HEK293T (cell line): ENCODE measurements around the gene NDUFAF8.

Source experiments
- CTCF ChIA-PET: fragments of 350-600 bp; formaldehyde crosslinking; extraction: SDS; loops from one replicate; lab custom pipeline; 2021; ENCODE audit warnings: antibody characterized with exemption, inconsistent platforms; lab: Yijun Ruan, JAX
- POLR2A ChIA-PET: fragments of 350-600 bp; formaldehyde crosslinking; extraction: SDS; loops from one replicate; lab custom pipeline; 2020; ENCODE audit warnings: antibody characterized with exemption, inconsistent platforms; lab: Yijun Ruan, JAX
- DNase-seq: peaks from one replicate; pipeline ENCODE4 v3.0.0; 2012; ENCODE audit warnings: mixed read lengths; ENCODE audit errors: extremely low spot score
- ARNT ChIP-seq: fragments of 450-650 bp; IDR thresholded peaks from 2 replicates; pipeline ENCODE4 v1.6.1; 2017; ENCODE audit warnings: mild to moderate bottlenecking
- BHLHE40 ChIP-seq: fragments of 450-650 bp; IDR thresholded peaks from 2 replicates; pipeline ENCODE4 v1.6.1; 2016; ENCODE audit warnings: mild to moderate bottlenecking, moderate library complexity, borderline replicate concordance
- CTBP1 ChIP-seq: fragments of 450-650 bp; IDR thresholded peaks from 2 replicates; pipeline ENCODE4 v1.6.1; 2016; ENCODE audit warnings: borderline replicate concordance
- ELF4 ChIP-seq: fragments of 450-650 bp; IDR thresholded peaks from 2 replicates; pipeline ENCODE4 v1.6.1; 2017; ENCODE audit warnings: antibody characterized with exemption
- FOXA1 ChIP-seq: fragments of 450-650 bp; IDR thresholded peaks from 2 replicates; pipeline ENCODE4 v1.6.1; 2016; ENCODE audit warnings: mild to moderate bottlenecking
- FOXK2 ChIP-seq: fragments of 450-650 bp; IDR thresholded peaks from 2 replicates; pipeline ENCODE4 v1.6.1; 2016; ENCODE audit warnings: mild to moderate bottlenecking
- FOXM1 ChIP-seq: fragments of 450-650 bp; IDR thresholded peaks from 2 replicates; pipeline ENCODE4 v1.6.1; 2017; ENCODE audit warnings: mild to moderate bottlenecking, borderline replicate concordance
- HDGF ChIP-seq: fragments of 450-650 bp; IDR thresholded peaks from 2 replicates; pipeline ENCODE4 v1.6.1; 2017; ENCODE audit warnings: antibody characterized with exemption, borderline replicate concordance
- L3MBTL2 ChIP-seq: fragments of 450-650 bp; conservative IDR thresholded peaks from 2 replicates; pipeline ENCODE4 v1.6.1; 2016; ENCODE audit warnings: mild to moderate bottlenecking
- LEF1 ChIP-seq: fragments of 450-650 bp; IDR thresholded peaks from 2 replicates; pipeline ENCODE4 v1.6.1; 2017; ENCODE audit warnings: mild to moderate bottlenecking, borderline replicate concordance
- NFRKB ChIP-seq: fragments of 450-650 bp; IDR thresholded peaks from 2 replicates; pipeline ENCODE4 v1.6.1; 2016; ENCODE audit warnings: mild to moderate bottlenecking, moderate library complexity
- SP1 ChIP-seq: fragments of 450-650 bp; IDR thresholded peaks from 2 replicates; pipeline ENCODE4 v1.6.1; 2017
- SUZ12 ChIP-seq: fragments of 450-650 bp; IDR thresholded peaks from 2 replicates; pipeline ENCODE4 v1.6.1; 2016; ENCODE audit warnings: mild to moderate bottlenecking
- TARDBP ChIP-seq: fragments of 450-650 bp; IDR thresholded peaks from 2 replicates; pipeline ENCODE4 v1.6.1; 2016
- ZNF384 ChIP-seq: fragments of 450-650 bp; IDR thresholded peaks from 2 replicates; pipeline ENCODE4 v1.6.1; 2016
- TF ChIP-seq, protein P1 (sequence below): fragments of 450-650 bp; IDR thresholded peaks from 2 replicates; pipeline ENCODE4 v1.6.1; 2016

The NDUFAF8 gene

DNA sequence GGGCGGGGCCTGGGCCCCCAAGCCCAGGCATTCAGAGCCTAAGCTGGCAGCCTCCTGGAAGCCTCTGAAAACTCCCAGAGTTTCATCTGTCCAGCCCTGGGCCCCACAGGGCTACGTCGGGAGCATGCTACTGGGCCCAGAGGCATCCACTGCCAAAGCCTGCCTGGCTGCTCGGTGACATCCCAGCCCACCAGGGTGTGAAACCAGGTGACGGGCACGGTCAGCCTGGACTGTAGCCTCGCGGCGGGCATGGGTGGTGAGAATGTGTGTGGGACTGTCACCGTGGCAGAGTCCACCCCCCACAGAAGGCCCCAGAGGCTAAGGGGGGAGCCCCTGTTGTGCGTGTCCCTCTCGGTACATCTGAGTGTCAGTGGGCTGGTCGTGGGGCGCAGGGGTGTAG is 47.5 kb upstream of the NDUFAF8 start:
- ChIA-PET CTCF (no interaction called here), POLR2A (interaction anchor here (0.8 to 1.3 kb wide), 2 partner anchors 47 to 48 kb away, joined by 3 to 4 read pairs; partner anchors contain the start of genes NDUFAF8 and TEPSIN)
- no peak for TF ChIP-seq SUZ12
- TF ChIP-seq SP1, result no peak
- TF ChIP-seq, protein P1, sequence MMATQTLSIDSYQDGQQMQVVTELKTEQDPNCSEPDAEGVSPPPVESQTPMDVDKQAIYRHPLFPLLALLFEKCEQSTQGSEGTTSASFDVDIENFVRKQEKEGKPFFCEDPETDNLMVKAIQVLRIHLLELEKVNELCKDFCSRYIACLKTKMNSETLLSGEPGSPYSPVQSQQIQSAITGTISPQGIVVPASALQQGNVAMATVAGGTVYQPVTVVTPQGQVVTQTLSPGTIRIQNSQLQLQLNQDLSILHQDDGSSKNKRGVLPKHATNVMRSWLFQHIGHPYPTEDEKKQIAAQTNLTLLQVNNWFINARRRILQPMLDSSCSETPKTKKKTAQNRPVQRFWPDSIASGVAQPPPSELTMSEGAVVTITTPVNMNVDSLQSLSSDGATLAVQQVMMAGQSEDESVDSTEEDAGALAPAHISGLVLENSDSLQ, result no peak
- TF ChIP-seq FOXM1, result no peak
- TF ChIP-seq HDGF, result no peak
- TF ChIP-seq FOXK2, result no peak
- TF ChIP-seq ZNF384, result no peak
- no peak for TF ChIP-seq ELF4
- no peak for TF ChIP-seq CTBP1
- no peak for TF ChIP-seq FOXA1
- DNase-seq, result no peak

DNA sequence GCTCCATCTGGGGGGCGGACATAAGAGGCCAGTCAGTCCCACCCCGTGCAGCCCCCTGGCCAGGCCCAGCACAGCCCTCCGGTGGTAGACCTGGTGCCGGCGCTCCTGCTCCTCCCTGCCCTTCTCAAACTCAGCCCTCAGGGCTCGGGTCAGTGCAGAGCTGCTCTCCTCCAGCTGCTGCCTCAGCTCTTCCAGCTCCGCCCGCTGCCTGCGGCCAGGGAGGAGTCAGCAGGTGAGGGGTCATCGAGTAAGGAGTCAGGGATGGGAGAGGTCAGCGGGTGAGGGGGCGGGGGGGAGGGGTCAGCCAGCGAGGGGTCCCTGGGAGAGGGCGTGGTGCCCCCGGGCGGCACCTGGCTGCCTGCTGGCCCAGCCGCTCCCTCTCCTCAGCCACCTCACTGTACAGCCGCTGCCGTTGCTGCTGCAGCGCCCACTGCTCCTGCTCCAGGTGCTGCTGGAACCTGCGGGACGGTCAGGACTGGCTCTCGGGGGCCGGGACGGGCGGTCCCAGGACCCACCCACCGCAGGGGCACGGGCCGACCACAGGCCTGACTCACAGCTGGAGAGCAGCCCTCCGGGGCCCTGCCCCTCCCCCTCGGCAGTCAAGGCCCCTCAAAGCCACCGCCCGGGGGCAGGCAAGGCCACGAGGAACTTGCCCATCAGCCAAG is 46.6 kb upstream of the NDUFAF8 start:
- DNase-seq, result no peak
- POLR2A ChIA-PET, result interaction anchor here (0.8 kb wide), 1 partner anchor 47 kb away, joined by 3 read pairs; the partner anchor contains the start of genes NDUFAF8 and TEPSIN
- CTCF ChIA-PET, result interaction anchor here (1.5 kb wide), 1 partner anchor 50 kb away, joined by 4 read pairs; no protein-coding TSS in a partner anchor
- no peak for TF ChIP-seq L3MBTL2
- TF ChIP-seq LEF1, result no peak
- TF ChIP-seq TARDBP, result no peak

DNA sequence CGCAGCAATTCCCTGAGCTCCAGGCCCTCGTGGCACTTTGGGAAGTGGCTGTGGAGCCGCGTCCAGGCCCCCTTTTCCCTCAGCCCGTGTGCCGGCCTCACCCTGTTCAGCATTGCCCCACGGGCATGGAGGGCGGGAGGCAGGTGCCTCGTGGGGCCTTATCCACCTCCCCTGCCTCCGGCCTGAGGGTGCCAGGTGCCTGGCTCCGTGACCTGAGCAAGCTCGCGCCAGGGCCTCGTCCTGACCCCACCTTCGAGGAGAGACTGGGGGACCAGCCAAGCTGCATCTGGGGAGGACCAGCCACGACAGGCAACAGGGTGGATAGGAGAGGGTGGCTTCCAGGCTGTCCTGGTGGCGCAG is 46.1 kb upstream of the NDUFAF8 start:
- ChIA-PET CTCF (interaction anchor here (1.5 kb wide), 1 partner anchor 50 kb away, joined by 4 read pairs; no protein-coding TSS in a partner anchor), POLR2A (no interaction called here)

DNA sequence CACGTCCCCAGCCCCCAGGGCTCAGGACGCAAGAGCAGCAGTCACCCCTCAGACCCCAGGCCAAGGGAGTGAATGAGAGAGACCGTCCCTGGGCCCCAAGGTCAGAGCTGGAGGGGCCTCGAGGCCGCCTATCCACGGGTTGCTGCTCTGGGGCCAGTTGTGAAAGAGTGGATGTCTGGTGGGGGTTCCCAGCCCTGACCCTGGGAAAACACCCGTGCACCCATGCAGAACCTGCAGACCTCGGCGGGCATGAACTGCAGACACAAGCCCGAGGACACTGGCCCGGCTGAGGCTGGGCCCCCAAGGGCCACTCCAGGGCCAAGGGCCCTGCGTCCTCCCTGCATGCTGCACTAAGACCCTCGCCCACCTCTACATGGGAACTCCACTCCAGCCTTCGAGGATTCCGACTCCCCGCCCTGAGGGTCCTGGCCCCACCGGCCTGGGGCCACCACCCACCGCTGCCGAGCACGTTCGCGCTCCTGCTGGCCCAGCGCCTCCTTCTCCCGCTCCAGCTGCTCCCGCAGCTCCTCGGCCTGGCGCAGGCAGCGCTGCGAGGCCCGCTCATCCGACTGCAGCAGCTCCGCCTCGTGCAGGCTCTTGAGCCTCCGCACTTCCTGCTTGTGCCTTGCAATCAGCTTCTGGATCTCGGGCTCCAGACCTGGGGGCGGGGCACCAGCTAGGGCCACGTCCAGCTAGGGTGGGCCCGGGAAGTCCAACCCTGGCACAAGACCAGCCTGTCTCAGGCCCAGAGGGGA is 45.5 kb upstream of the NDUFAF8 start:
- CTCF ChIA-PET, result interaction anchor here (1.5 kb wide), 1 partner anchor 51 kb away, joined by 4 read pairs; no protein-coding TSS in a partner anchor

More for the DNA sequence above, 46.1 kb upstream of the NDUFAF8 start:
- no peak for DNase-seq
- TF ChIP-seq, protein P1, result no peak
- TF ChIP-seq BHLHE40 (no peak), ELF4 (no peak), ARNT (no peak), LEF1 (no peak), FOXK2 (no peak), SUZ12 (no peak), SP1 (no peak), NFRKB (no peak), L3MBTL2 (no peak), ZNF384 (no peak), FOXM1 (no peak), FOXA1 (no peak), CTBP1 (no peak), HDGF (no peak), TARDBP (no peak)

DNA sequence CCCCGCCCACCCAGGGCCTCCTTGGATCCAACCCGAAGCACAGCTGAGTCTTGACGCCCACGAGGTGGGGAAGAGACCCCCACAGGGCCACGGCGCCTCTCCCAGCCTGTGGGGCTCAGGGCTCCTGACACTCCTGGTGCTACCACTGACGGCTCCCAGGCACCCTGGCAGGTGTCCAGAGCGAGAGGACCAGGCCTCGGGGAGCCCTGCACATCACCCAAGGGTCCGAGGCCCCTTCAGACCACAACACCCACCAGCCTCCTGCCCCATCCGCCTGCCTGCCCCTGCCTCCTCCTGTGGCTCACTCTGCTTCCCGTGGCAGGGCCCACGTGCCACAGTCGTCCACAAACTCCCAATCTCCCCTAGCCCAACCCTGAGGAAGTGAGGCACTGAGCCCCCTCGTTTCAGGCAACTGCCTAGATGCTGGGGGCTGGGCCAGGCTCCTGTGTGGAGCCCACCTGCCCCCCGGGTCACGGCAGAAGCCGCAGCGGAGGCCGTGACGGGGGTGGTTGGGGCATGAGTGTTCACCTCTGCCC is 44.8 kb upstream of the NDUFAF8 start:
- CTCF ChIA-PET, result no interaction called here
- POLR2A ChIA-PET, result no interaction called here
- no peak for DNase-seq
- TF ChIP-seq, protein P1, result no peak
- TF ChIP-seq SUZ12 (no peak), LEF1 (no peak), FOXK2 (no peak), TARDBP (no peak)

More for the DNA sequence above, 45.5 kb upstream of the NDUFAF8 start:
- POLR2A ChIA-PET, result no interaction called here
- no peak for TF ChIP-seq ZNF384
- no peak for TF ChIP-seq SUZ12
- no peak for TF ChIP-seq LEF1
- TF ChIP-seq FOXM1, result no peak
- TF ChIP-seq HDGF, result no peak
- TF ChIP-seq SP1, result no peak
- TF ChIP-seq NFRKB, result no peak
- no peak for TF ChIP-seq CTBP1
- no peak for TF ChIP-seq FOXK2
- no peak for TF ChIP-seq ELF4
- TF ChIP-seq FOXA1, result no peak
- TF ChIP-seq, protein P1, result no peak
- TF ChIP-seq BHLHE40, result no peak
- no peak for TF ChIP-seq TARDBP
- TF ChIP-seq L3MBTL2, result no peak
- TF ChIP-seq ARNT, result no peak
- no peak for DNase-seq
